GM13977 (cell line): ENCODE results near the gene MKLN1.
"Not testable (repeated sequence)": the region's sequence is repeated elsewhere in the genome, so short reads cannot be mapped to it uniquely, and the experiment has no call there.

Experiments used
- DNase-seq: peaks from one replicate; pipeline ENCODE4 v3.0.0; 2012; ENCODE audit warnings: low spot score
- CTCF ChIP-seq: IDR thresholded peaks from 2 replicates; pipeline ENCODE4 v1.5.1; 2012; ENCODE audit warnings: mild to moderate bottlenecking, control low read depth; ENCODE audit not compliant: insufficient read depth; ENCODE audit errors: extremely low read depth, missing control alignments
- in situ Hi-C: fragments of 300-500 bp; cut with MboI; formaldehyde crosslinking; loops from one replicate; pipeline ENCODE4 v1.12.0; 2022; ENCODE audit warnings: low sequenced_read_pairs, low pct_unique_long_range_greater_than_20kb, mixed read lengths, inconsistent platforms; ENCODE audit not compliant: unreplicated experiment

The MKLN1 gene

DNA sequence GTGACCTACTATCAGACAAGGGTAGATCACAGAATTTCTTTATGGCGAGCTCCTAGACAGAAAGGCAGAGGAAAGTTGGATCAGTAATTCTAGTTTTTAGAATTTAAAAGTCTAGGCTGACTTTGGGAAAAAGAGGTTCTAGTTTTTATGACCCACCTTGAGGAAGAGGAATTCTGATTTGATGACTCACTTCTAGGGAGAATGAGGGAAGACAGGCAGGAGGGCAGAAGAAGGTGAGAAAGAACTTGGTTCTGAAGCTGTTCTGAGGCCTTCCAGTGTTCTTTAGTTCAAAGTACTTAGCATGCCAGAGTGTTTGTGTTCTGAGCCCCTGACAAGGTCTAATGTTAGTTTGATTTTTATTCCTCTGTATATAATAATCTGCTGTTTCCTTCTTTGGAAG is 131.6 kb downstream of the MKLN1 start:
- no peak for DNase-seq
- in situ Hi-C loops, result no loop called here
- TF ChIP-seq CTCF, result no peak

DNA sequence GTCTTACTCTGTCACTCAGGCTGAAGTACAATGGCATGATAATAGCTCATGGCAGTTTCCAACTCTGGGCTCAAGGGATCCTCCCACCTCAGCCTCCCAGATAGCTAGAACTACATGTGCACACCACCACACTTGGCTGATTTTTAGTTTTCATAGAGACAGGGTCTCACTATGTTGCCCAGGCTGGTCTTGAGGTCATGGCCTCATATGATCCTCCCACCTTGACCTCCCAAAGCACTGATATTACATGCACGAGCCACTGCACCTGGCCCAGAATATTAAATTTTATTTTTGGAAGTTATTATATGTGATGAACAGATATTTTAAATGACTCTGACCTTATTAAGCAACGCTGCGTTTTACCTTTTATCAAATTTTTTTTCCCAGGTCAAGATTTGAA is 134.4 kb downstream of the MKLN1 start:
- no peak for TF ChIP-seq CTCF
- no peak for DNase-seq
- in situ Hi-C loops, result no loop called here

DNA sequence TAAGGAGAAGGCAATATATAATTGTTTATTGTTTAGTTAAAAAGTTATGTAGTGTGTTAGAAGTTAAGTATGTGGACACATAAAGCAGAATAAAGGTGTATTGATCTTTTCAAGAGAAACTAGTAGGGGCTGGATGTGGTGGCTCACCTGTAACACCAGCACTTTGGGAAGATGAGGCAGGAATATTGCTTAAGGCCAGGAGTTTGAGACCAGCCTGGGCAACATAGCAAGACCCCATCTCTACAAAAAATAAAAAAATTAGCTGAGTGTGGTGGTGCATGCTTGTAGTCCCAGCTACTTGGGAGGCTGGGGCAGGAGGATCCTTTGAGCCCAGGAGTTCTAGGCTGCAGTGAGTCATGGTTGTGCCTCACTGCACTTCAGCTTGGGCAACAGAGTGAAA is 135.0 kb downstream of the MKLN1 start:
- in situ Hi-C loops, result not testable (repeated sequence)

GRCh38 chr7:131466735-131467365 is 139.2 kb downstream of the MKLN1 start:
- no peak for TF ChIP-seq CTCF
- no peak for DNase-seq
- in situ Hi-C loops, result no loop called here

More for the DNA sequence above, 135.0 kb downstream of the MKLN1 start:
- DNase-seq, result not testable (repeated sequence)

GRCh38 chr7:131467788-131468187 is 140.1 kb downstream of the MKLN1 start:
- no peak for DNase-seq

DNA sequence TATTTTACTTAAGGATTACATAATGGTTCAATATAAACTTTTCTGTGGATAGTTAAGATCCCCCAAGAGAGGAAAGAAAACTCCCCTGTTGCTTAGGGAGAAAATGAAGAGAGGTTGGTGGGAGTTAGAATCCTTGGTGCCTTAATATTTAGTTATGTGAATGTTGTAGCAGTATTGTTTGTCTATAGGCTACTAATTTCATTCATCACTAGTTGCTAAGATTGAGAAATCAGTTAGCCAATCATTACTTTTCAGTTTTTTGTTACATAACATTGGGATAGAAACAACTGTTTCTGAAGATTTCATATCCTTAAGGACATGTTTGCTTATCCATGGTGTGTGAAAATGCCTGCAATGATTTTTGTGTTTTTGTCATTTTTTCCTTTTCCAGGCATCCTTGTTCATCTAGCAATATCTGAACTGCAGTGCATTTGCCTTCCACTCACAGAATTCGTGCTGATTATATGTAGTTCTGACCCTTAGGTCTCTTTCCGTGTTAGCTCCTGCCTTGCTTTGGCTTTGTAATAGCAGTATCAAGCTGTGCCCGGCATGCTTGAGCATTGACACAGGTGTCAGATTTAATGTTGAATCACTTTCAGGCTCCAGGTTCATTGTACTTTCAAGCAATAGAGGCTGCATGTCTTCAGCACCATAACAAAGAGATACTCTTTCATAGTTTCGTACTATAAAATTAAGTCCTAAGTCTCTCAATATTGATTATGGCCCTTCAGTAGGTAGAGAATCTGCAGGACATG is 143.8 kb downstream of the MKLN1 start:
- TF ChIP-seq CTCF, result no peak
- no peak for DNase-seq
- in situ Hi-C loops, result no loop called here

More at GRCh38 chr7:131467788-131468187, 140.1 kb downstream of the MKLN1 start:
- TF ChIP-seq CTCF, result no peak
- in situ Hi-C loops, result no loop called here

GRCh38 chr7:131476740-131477139 is 149.1 kb downstream of the MKLN1 start:
- no peak for DNase-seq
- no peak for TF ChIP-seq CTCF
- in situ Hi-C loops, result no loop called here
